Glutamatergic neuron (in vitro differentiated cells): ENCODE data around the gene MRAP. TPM values are rescaled to one million over a fixed set of nuclear protein-coding genes. Genes with fewer than 3 reads are reported as not detected.

Source experiments
- DNase-seq: peaks from one replicate; pipeline ENCODE4 v3.0.0; 2022
- H3K27ac Mint-ChIP-seq: one replicate; pipeline ENCODE4 v1.8.0; 2020; ENCODE audit warnings: mild to moderate bottlenecking, mixed read lengths, inconsistent platforms; ENCODE audit not compliant: unreplicated experiment
- H3K27me3 Mint-ChIP-seq: one replicate; pipeline ENCODE4 v1.8.0; 2020; ENCODE audit warnings: mild to moderate bottlenecking, moderate library complexity, mixed read lengths, inconsistent platforms; ENCODE audit not compliant: unreplicated experiment
- H3K36me3 Mint-ChIP-seq: one replicate; pipeline ENCODE4 v1.8.0; 2020; ENCODE audit warnings: mild to moderate bottlenecking, mixed read lengths, inconsistent platforms; ENCODE audit not compliant: unreplicated experiment
- H3K4me1 Mint-ChIP-seq: one replicate; pipeline ENCODE4 v1.8.0; 2020; ENCODE audit warnings: mild to moderate bottlenecking, low read depth, mixed read lengths, inconsistent platforms; ENCODE audit not compliant: unreplicated experiment
- H3K4me3 Mint-ChIP-seq: one replicate; pipeline ENCODE4 v1.8.0; 2020; ENCODE audit warnings: mild to moderate bottlenecking, mixed read lengths, inconsistent platforms; ENCODE audit not compliant: unreplicated experiment
- H3K9me3 Mint-ChIP-seq: one replicate; pipeline ENCODE4 v1.8.0; 2020; ENCODE audit warnings: mild to moderate bottlenecking, moderate library complexity, mixed read lengths, inconsistent platforms; ENCODE audit not compliant: unreplicated experiment
- total RNA-seq: library from RNA; stranded (reverse); fragmentation: NEBNext Ultra II Directional; extraction: Animal tissue kit (Norgen Biotek cat#: 25700); gene quantifications from one replicate; pipeline ENCODE4 v1.2.1, GENCODE V29; 2021; ENCODE audit not compliant: unreplicated experiment
- TF ChIP-seq, protein P1 (sequence below): fragments of 200-600 bp; sonication (generic); IDR thresholded peaks from one replicate; pipeline ENCODE4 v1.5.0; 2021; ENCODE audit not compliant: partially characterized antibody, unreplicated experiment

Gene MRAP
- total RNA-seq, 1 donor from 2014 or later = not detected

DNA sequence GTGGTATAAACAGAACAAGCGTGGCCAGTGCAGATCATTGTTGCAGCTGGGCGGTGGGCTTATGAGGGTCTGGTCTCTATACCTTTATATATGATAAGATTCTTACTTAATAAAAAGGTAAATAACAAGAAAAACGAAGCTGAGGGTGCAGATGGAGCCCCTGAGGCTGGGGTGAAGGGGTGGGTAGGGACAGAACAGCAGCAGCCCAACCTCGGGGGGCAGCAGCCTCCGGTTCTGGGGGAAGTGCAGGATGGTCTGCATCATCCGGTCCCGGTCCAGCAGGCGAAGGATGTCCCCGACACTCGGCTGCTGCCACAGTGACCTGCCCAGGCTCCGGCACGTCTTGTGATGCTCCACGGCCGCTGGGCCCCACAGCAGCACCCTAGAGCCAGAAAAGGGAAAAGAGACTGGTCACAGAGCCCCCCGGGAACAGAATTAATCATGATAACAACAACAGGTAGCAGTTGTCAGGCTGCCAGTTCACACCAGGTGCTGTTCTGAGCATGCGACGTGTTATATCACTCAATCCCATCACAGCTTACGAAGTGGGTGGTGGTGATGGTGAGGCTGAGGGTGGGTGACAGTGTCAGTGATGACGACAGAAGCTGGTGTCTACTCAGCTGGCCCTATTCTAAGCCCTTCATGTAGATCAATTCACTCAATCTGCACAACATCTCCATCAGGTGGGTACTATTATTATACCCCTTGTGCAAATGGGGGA, 35.5 kb downstream of the MRAP start:
- Mint-ChIP-seq H3K36me3 (peaks cover 5% of the 10 kb centered on the region), H3K4me3 (peak overlapping the region; percentile 80), H3K9me3 (peaks cover 19% of the 10 kb centered on the region), H3K27me3 (peaks cover 17% of the 10 kb centered on the region), H3K4me1 (peaks cover 72% of the 10 kb centered on the region), H3K27ac (peak overlapping the region; percentile 100)
- no peak for DNase-seq
- TF ChIP-seq, protein P1, sequence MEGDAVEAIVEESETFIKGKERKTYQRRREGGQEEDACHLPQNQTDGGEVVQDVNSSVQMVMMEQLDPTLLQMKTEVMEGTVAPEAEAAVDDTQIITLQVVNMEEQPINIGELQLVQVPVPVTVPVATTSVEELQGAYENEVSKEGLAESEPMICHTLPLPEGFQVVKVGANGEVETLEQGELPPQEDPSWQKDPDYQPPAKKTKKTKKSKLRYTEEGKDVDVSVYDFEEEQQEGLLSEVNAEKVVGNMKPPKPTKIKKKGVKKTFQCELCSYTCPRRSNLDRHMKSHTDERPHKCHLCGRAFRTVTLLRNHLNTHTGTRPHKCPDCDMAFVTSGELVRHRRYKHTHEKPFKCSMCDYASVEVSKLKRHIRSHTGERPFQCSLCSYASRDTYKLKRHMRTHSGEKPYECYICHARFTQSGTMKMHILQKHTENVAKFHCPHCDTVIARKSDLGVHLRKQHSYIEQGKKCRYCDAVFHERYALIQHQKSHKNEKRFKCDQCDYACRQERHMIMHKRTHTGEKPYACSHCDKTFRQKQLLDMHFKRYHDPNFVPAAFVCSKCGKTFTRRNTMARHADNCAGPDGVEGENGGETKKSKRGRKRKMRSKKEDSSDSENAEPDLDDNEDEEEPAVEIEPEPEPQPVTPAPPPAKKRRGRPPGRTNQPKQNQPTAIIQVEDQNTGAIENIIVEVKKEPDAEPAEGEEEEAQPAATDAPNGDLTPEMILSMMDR = no peak

GRCh38 chr21:32334980-32335531, 36.4 kb downstream of the MRAP start:
- TF ChIP-seq, protein P1 = no peak
- Mint-ChIP-seq H3K27me3 (peaks cover 17% of the 10 kb centered on the region), H3K4me1 (peaks cover 69% of the 10 kb centered on the region), H3K27ac (peak overlapping the region; percentile 100), H3K36me3 (peaks cover 5% of the 10 kb centered on the region), H3K9me3 (peaks cover 19% of the 10 kb centered on the region), H3K4me3 (peak overlapping the region; percentile 80)
- DNase-seq = peak; percentile 75

- Mint-ChIP-seq H3K4me3 (peak overlapping the region; percentile 80), H3K9me3 (peaks cover 19% of the 10 kb centered on the region), H3K27ac (peak overlapping the region; percentile 100), H3K27me3 (peaks cover 17% of the 10 kb centered on the region), H3K4me1 (peaks cover 64% of the 10 kb centered on the region), H3K36me3 (peaks cover 5% of the 10 kb centered on the region)
- TF ChIP-seq, protein P1 = no peak
- no peak for DNase-seq
These were observed 37.2 kb downstream of the MRAP start for GRCh38 chr21:32335601-32336575.

- H3K4me1 Mint-ChIP-seq = peaks cover 71% of the 10 kb centered on the region
- no peak for DNase-seq
- H3K27me3 Mint-ChIP-seq = peaks cover 17% of the 10 kb centered on the region
- H3K4me3 Mint-ChIP-seq = peak overlapping the region; percentile 51
- peak overlapping the region; percentile 100 for H3K27ac Mint-ChIP-seq
- H3K9me3 Mint-ChIP-seq = peaks cover 19% of the 10 kb centered on the region
- H3K36me3 Mint-ChIP-seq = peaks cover 5% of the 10 kb centered on the region
- TF ChIP-seq, protein P1 = no peak
These were observed 38.1 kb downstream of the MRAP start for GRCh38 chr21:32336711-32337110.
